Endothelial cell of umbilical vein (primary cell): ENCODE results near the gene SLC12A7. TPM values are rescaled to one million over a fixed set of nuclear protein-coding genes. Genes with fewer than 3 reads are reported as not detected.

ENCODE experiments used
- BruUV-seq: library from RNA; stranded (reverse); fragments of 400-500 nt; replicated peaks from 2 replicates; lab custom pipeline; 2021; lab: Mats Ljungman, UMichigan
- CTCF ChIA-PET: fragments of 300-600, 350-600 bp; sonication (Branson Sonifier 250); formaldehyde crosslinking; loops from one replicate; lab custom pipeline; 2021; ENCODE audit warnings: antibody characterized with exemption, inconsistent platforms; lab: Charles Lee
- POLR2A ChIA-PET: fragments of 300-600, 350-600 bp; sonication (Branson Sonifier 250); formaldehyde crosslinking; loops from one replicate; lab custom pipeline; 2021; ENCODE audit warnings: antibody characterized with exemption, inconsistent platforms; lab: Charles Lee
- DNase-seq: peaks from one replicate; pipeline ENCODE4 v3.0.0-alpha.2; 2011; ENCODE audit warnings: low read depth, low spot score
- FAIRE-seq: peaks from 2 replicates; lab custom pipeline; 2011; peaks lifted over from hg19 to GRCh38; lab: Jason Lieb, UNC
- H2AFZ ChIP-seq: 2 replicates; pipeline ENCODE4 v1.6.0; 2012; ENCODE audit warnings: low read depth, low read length, control low read depth, inconsistent platforms
- H3K27ac ChIP-seq: 2 replicates; pipeline ENCODE4 v1.5.1; 2011; ENCODE audit warnings: low read depth, mild to moderate bottlenecking, control low read depth, low read length, moderate library complexity; ENCODE audit not compliant: insufficient read depth
- H3K27me3 ChIP-seq, 2 experiments: 2 replicates each; pipeline versions ENCODE4 v1.6.0 to v1.6.1; 2011; ENCODE audit warnings: low read length in 2 of 2, mixed read lengths in 1 of 2; ENCODE audit not compliant: control insufficient read depth in 2 of 2, insufficient read depth in 2 of 2
- H3K36me3 ChIP-seq, 2 experiments: 2 replicates in 1 of 2; 3 replicates in 1 of 2; pipeline ENCODE4 v1.5.1; 2011; ENCODE audit warnings: low read length in 2 of 2, mild to moderate bottlenecking in 1 of 2, moderate library complexity in 1 of 2; ENCODE audit not compliant: control insufficient read depth in 2 of 2, insufficient read depth in 2 of 2; ENCODE audit errors: extremely low read depth in 1 of 2
- H3K4me1 ChIP-seq: 3 replicates; pipeline ENCODE4 v1.5.1; 2011; ENCODE audit warnings: mild to moderate bottlenecking, low read length; ENCODE audit not compliant: control insufficient read depth, insufficient read depth; ENCODE audit errors: extremely low read depth
- H3K4me2 ChIP-seq: 2 replicates; pipeline ENCODE4 v1.6.1; 2011; ENCODE audit warnings: low read length, control low read depth, mixed read lengths; ENCODE audit not compliant: insufficient read depth
- H3K4me3 ChIP-seq, 3 experiments: fragments of 200-600 bp in 1 of 3; sonication (generic), shearing (Covaris generic) in 1 of 3; replicated peaks in 1 of 3; 2 replicates each; pipeline ENCODE4 v1.5.1; 2011 to 2016; ENCODE audit warnings: control low read depth in 3 of 3, low read length in 3 of 3, mild to moderate bottlenecking in 2 of 3, inconsistent platforms in 1 of 3, low read depth in 1 of 3, moderate library complexity in 1 of 3; ENCODE audit not compliant: insufficient read depth in 1 of 3
- H3K79me2 ChIP-seq: 2 replicates; pipeline ENCODE4 v1.6.0; 2012; ENCODE audit warnings: low read length, inconsistent platforms; ENCODE audit not compliant: control insufficient read depth, insufficient read depth
- H3K9ac ChIP-seq: replicated peaks from 2 replicates; pipeline ENCODE3; 2011; ENCODE audit warnings: low read length, control low read depth; ENCODE audit not compliant: insufficient read depth; ENCODE audit errors: extremely low read depth
- H3K9me1 ChIP-seq: replicated peaks from 3 replicates; pipeline ENCODE4 v1.6.0; 2011; ENCODE audit warnings: mild to moderate bottlenecking, low read length; ENCODE audit not compliant: control insufficient read depth, insufficient read depth; ENCODE audit errors: extremely low read depth
- H3K9me3 ChIP-seq: replicated peaks from 2 replicates; pipeline ENCODE4 v1.5.1; 2012; ENCODE audit warnings: low read length, inconsistent platforms; ENCODE audit not compliant: control insufficient read depth, insufficient read depth
- H4K20me1 ChIP-seq: replicated peaks from 2 replicates; pipeline ENCODE3; 2011; ENCODE audit warnings: mild to moderate bottlenecking, low read length; ENCODE audit not compliant: control insufficient read depth, insufficient read depth; ENCODE audit errors: extremely low read depth
- EZH2 ChIP-seq: IDR thresholded peaks from 2 replicates; pipeline ENCODE4 v1.6.1; 2012; ENCODE audit warnings: borderline replicate concordance, low read depth, mild to moderate bottlenecking, moderate library complexity, low read length, inconsistent platforms; ENCODE audit not compliant: severe bottlenecking
- FOS ChIP-seq: IDR thresholded peaks from 2 replicates; pipeline ENCODE4 v1.6.1; 2011; ENCODE audit warnings: mild to moderate bottlenecking, low read length, moderate library complexity, borderline replicate concordance; ENCODE audit not compliant: insufficient read depth
- GATA2 ChIP-seq: IDR thresholded peaks from 2 replicates; pipeline ENCODE4 v1.7.0; 2011; ENCODE audit warnings: low read depth, mild to moderate bottlenecking, moderate library complexity, mixed read lengths, low read length; ENCODE audit not compliant: insufficient read length, insufficient read depth
- JUN ChIP-seq: IDR thresholded peaks from 2 replicates; pipeline ENCODE4 v1.6.1; 2011; ENCODE audit warnings: borderline replicate concordance, low read depth; ENCODE audit not compliant: insufficient read length, insufficient read depth
- MAX ChIP-seq: IDR thresholded peaks from 2 replicates; pipeline ENCODE4 v1.6.1; 2011; ENCODE audit not compliant: insufficient read depth, insufficient read length
- MYC ChIP-seq: IDR thresholded peaks from one replicate; pipeline ENCODE4 v1.6.1; 2011; ENCODE audit warnings: mild to moderate bottlenecking, low read depth, low read length
- POLR2A ChIP-seq: IDR thresholded peaks from 2 replicates; pipeline ENCODE4 v1.6.1; 2012; ENCODE audit warnings: low read depth, mild to moderate bottlenecking, control low read depth, low read length
- POLR2AphosphoS5 ChIP-seq: IDR thresholded peaks from 2 replicates; pipeline ENCODE4 v1.6.1; 2012; ENCODE audit warnings: low read depth, mild to moderate bottlenecking, control low read depth, low read length, moderate library complexity; ENCODE audit not compliant: insufficient read depth
- dilution Hi-C: fragments of 300-500 bp; cut with MboI; formaldehyde crosslinking; loops from one replicate; pipeline ENCODE4 v1.15.0; 2019; ENCODE audit warnings: low sequenced_read_pairs; ENCODE audit not compliant: extremely low pct_ligation_motif_present
- intact Hi-C: fragments of 100-400 bp; cut with micrococcal nuclease; formaldehyde crosslinking; loops from one replicate; pipeline ENCODE4 v1.10.0; 2022
- polyA plus RNA-seq, 4 experiments: library from polyadenylated mRNA; depleted of rRNA in 3 of 4; stranded (reverse) in 3 of 4; unstranded in 1 of 4; fragments of >200 nt; gene quantifications; 2 replicates each; pipeline versions ENCODE4 v1.2.1 to v1.2.3, GENCODE V29; 2011 to 2012; ENCODE audit warnings: missing spikeins in 1 of 4
- total RNA-seq: library from RNA; stranded (reverse); gene quantifications from 2 replicates; pipeline ENCODE4 v1.2.3, GENCODE V29; 2021
- TF ChIP-seq, protein P1 (sequence below), 2 donors: IDR thresholded peaks; 1 replicate in 1 of 2; 2 replicates in 1 of 2; pipeline ENCODE4 v1.5.1; 2011; ENCODE audit warnings: low read length in 2 of 2, mild to moderate bottlenecking in 2 of 2, moderate library complexity in 2 of 2, control low read depth in 1 of 2, inconsistent platforms in 1 of 2, low read depth in 1 of 2; ENCODE audit not compliant: insufficient read depth in 1 of 2; ENCODE audit errors: extremely low read depth in 1 of 2

The SLC12A7 gene
- total and polyA plus RNA-seq, 2 donors (not counting 3 experiments of a cell fraction or from before 2014, with no cell fraction given) = 16.4 to 38.8 TPM

DNA sequence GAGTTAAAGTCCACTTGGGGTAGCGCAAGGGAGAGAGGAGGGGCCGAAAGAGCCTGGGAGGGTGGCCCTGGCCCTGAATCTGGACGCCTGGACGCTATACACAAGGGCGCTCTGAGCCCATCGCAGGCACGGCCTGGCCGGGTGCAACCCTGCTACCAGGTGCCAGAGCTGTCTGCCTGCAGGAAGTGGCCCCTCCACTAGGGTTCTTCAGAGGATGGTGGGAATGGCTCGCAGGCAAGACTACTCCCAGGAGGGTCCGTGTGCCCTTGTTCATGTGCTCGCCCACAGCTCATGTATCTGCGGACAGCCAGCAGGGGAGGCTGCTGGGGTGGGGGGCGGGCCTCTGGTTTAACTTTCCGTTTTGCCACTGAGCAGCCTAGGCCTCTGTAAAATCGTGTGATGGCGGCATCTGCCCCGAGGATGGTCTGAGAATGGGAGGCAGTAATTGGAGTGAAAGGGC is 104.6 kb downstream of the SLC12A7 start:
- POLR2A ChIA-PET = no interaction called here
- H3K4me1 ChIP-seq = no peaks in the 10 kb centered on the region
- no peaks in the 10 kb centered on the region for H3K9me1 ChIP-seq
- H3K4me3 ChIP-seq = no peak overlapping the region
- H3K79me2 ChIP-seq = no peaks in the 10 kb centered on the region
- BruUV-seq = no TSS peak
- CTCF ChIA-PET = interaction anchor here (0.7 to 2.1 kb wide), 10 partner anchors 10 to 133 kb away, joined by 3 to 9 read pairs (median 5); no protein-coding TSS in a partner anchor
- no peak overlapping the region for H3K9ac ChIP-seq
- peaks cover 25 to 26% of the 10 kb centered on the region in 2 experiments for H3K27me3 ChIP-seq
- no peaks in the 10 kb centered on the region for H4K20me1 ChIP-seq
- no peak overlapping the region for H3K4me2 ChIP-seq
- no peak for TF ChIP-seq FOS
- no peak for TF ChIP-seq POLR2A
- no peak for TF ChIP-seq GATA2
- no peak for TF ChIP-seq MAX
- TF ChIP-seq JUN = no peak
- TF ChIP-seq POLR2AphosphoS5 = no peak
- DNase-seq (no peak), FAIRE-seq (no peak)
- intact Hi-C loops = no loop called here
- H2AFZ ChIP-seq = no peak overlapping the region
- dilution Hi-C loops = no loop called here
- no peaks in the 10 kb centered on the region for H3K9me3 ChIP-seq
- H3K36me3 ChIP-seq = no peaks in the 10 kb centered on the region
- H3K27ac ChIP-seq = no peak overlapping the region

DNA sequence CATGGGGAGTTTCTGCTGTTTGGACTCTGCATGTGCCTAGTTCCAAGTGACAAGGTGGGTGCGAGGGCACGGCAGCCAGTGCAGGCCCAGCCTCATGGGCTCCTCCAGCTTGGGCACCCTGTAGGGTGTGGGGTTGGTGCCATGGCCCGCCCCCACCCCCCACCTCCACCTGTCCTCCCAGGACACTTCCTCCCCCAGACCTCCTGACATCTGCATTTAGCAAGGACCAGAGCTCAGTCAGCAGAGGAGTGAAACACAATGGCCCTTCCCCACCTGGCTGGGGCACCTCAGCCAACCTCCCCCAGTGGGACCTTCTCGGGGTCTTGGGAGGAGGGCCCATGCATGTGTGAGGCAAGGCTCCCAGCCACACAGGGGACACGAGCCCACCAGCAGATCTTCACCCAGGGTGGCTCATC is 105.2 kb downstream of the SLC12A7 start:
- FAIRE-seq (no peak), DNase-seq (no peak)
- Histone ChIP-seq H3K79me2 (no peaks in the 10 kb centered on the region), H3K9ac (no peak overlapping the region), H3K4me2 (no peak overlapping the region), H3K9me3 (no peaks in the 10 kb centered on the region), H3K4me3 (no peak overlapping the region), H4K20me1 (no peaks in the 10 kb centered on the region), H3K36me3 (no peaks in the 10 kb centered on the region), H3K9me1 (no peaks in the 10 kb centered on the region), H3K4me1 (no peaks in the 10 kb centered on the region), H3K27me3 (peaks cover 25 to 26% of the 10 kb centered on the region in 2 experiments), H3K27ac (no peak overlapping the region), H2AFZ (no peak overlapping the region)
- dilution Hi-C loops = no loop called here
- TF ChIP-seq JUN = no peak
- TF ChIP-seq EZH2 = no peak
- TF ChIP-seq POLR2A = no peak
- TF ChIP-seq MAX = no peak
- TF ChIP-seq, protein P1, sequence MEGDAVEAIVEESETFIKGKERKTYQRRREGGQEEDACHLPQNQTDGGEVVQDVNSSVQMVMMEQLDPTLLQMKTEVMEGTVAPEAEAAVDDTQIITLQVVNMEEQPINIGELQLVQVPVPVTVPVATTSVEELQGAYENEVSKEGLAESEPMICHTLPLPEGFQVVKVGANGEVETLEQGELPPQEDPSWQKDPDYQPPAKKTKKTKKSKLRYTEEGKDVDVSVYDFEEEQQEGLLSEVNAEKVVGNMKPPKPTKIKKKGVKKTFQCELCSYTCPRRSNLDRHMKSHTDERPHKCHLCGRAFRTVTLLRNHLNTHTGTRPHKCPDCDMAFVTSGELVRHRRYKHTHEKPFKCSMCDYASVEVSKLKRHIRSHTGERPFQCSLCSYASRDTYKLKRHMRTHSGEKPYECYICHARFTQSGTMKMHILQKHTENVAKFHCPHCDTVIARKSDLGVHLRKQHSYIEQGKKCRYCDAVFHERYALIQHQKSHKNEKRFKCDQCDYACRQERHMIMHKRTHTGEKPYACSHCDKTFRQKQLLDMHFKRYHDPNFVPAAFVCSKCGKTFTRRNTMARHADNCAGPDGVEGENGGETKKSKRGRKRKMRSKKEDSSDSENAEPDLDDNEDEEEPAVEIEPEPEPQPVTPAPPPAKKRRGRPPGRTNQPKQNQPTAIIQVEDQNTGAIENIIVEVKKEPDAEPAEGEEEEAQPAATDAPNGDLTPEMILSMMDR (IDR thresholded peaks at IDR 0.05; ENCODE audit: extremely low read depth in 1 of 2, insufficient read depth in 1 of 2, low read depth in 1 of 2, low read length in 2 of 2) = no peak
- TF ChIP-seq FOS = no peak
- no peak for TF ChIP-seq GATA2
- TF ChIP-seq MYC = no peak
- TF ChIP-seq POLR2AphosphoS5 = no peak
- intact Hi-C loops = no loop called here
- CTCF ChIA-PET = interaction anchor here (0.9 to 1.6 kb wide), 3 partner anchors 10 to 72 kb away, joined by 5 to 6 read pairs (median 5); no protein-coding TSS in a partner anchor
- POLR2A ChIA-PET = no interaction called here
- BruUV-seq = no TSS peak
